NOMO-1 (cell line): ENCODE measurements around the gene GPX6.
"Not testable (repeated sequence)": the region's sequence is repeated elsewhere in the genome, so short reads cannot be mapped to it uniquely, and the experiment has no call there.

ENCODE experiments used
- DNase-seq, 2 experiments: peaks; one replicate each; lab custom pipeline; 2025; ENCODE audit not compliant: unreplicated experiment in 2 of 2; lab: John Stamatoyannopoulos, UW

Gene GPX6

DNA sequence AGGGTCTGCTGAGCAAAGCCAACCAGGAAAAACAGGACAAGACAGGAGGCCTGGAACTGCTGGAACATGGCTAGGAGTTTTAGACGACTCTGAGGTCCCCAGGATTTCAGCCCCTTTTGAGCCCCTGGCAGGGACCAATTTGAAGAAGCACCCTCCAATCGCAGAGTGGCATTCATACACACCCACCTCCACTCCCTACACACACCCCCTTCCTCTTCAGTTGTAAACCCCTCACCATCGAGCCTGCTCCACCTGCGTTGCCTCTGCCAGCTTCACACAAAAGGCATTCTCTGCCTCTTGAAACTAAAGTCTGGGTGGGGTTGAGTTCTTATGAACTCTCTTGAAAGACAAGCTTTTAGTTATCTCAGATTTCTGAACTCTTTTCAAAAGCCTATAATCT lies at the start of gene GPX6:
GPX6 (minus strand) TSS at position 118 of the 400 bp plus-strand sequence; CDS start at position 68, 50 bp downstream.
- DNase-seq = no peak

- no peak for DNase-seq
Observed at GRCh38 chr6:28563430-28564095, 48.0 kb upstream of the GPX6 start.

GRCh38 chr6:28558629-28559028 lies 43.0 kb upstream of the GPX6 start:
- no peak for DNase-seq

- DNase-seq = no peak
Observed at GRCh38 chr6:28555136-28555535, 39.5 kb upstream of the GPX6 start.

GRCh38 chr6:28553986-28554881 lies 38.6 kb upstream of the GPX6 start:
- DNase-seq = no peak

DNA sequence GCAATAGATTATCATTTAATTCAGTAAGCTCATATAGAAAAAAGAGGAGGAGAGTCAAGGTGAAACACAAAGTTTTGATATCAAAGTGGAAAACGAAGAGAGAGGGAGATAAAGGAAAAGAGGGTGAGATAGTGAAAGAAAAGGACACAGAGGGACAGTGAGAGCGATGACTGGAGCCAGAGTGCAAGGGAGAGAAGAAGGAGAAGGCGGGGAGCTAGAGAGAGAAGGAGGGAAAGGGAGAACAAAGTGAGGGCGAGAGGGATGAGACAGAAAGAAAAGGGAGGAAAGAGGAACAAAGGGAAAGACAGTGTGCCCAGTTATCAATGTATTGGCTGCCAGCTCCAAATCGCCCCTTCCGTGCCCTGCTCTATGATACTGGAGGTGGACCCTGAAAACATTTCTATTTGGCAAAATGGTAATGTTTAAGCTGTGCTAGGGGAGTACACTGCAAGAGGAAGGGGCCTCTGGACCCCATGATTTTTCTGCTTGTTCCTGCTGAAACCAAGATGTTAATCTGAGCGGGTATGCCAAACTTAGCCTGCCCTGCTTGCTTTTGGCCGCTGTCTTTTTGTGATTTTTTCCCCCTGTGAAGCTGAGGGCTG lies 37.9 kb upstream of the GPX6 start:
- DNase-seq = no peak

GRCh38 chr6:28551891-28552666 lies 36.5 kb upstream of the GPX6 start:
- no peak for DNase-seq

DNA sequence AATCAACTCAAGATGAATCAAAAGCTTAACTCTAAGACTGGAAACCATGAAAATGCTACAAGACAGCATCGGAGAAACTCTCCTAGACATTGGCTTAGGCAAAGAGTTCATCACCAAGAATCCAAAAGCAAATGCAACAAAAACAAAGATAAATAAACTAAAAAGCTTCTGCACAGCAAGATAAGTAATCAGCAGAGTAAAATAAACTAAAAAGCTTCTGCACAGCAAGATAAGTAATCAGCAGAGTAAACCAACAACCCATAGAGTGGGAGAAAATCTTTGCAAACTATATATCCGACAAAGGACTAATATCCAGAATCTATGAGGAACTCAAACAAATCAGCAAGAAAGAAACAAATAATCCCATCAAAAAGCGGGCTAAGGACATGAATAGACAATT lies 31.4 kb upstream of the GPX6 start:
- DNase-seq = not testable (repeated sequence)

GRCh38 chr6:28545955-28546354 lies 30.4 kb upstream of the GPX6 start:
- no peak for DNase-seq

GRCh38 chr6:28543651-28544610 lies 28.3 kb upstream of the GPX6 start:
- peak; percentile 33 to 44 for DNase-seq

DNA sequence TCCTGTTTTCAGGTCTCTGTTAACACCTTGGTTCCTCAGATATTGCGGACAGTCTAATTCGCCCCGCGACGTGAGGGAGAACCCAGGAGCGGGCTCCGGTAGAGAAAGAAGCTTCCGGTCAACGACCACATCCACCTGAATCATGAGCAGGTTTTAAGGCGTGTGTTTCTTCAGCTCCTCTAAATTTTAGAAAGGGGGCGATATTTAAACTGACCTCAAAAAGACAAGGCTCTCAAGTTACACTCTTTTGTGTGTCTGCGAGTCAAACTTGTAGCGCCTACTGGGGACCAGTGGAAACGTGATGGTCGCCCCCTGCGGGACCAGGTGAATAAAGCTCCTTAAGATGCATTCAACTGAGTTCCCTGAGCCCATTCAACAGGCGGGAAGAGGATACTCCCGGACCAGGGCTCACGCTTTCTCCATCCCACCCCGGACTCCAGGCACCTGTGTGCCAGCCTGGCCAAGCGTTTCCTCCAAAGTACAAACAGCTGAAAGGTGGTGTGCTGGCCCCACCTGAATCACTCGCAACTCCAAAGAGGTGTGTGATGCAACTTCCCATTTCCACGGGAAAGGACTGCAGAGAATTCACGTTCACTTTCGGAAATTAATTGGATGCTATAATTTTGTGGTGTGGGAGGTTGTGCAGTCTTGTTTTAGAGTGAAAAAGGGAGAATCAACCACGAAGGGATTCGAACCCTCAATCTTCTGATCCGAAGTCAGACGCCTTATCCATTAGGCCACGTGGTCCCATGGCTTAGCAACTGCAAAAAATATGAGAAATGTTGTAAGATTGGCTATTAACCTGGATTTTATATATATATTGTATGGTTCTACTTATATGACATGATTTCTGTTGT lies 27.1 kb upstream of the GPX6 start:
- peak; percentile 54 to 55 for DNase-seq

GRCh38 chr6:28541996-28542395 lies 26.4 kb upstream of the GPX6 start:
- DNase-seq = no peak

DNA sequence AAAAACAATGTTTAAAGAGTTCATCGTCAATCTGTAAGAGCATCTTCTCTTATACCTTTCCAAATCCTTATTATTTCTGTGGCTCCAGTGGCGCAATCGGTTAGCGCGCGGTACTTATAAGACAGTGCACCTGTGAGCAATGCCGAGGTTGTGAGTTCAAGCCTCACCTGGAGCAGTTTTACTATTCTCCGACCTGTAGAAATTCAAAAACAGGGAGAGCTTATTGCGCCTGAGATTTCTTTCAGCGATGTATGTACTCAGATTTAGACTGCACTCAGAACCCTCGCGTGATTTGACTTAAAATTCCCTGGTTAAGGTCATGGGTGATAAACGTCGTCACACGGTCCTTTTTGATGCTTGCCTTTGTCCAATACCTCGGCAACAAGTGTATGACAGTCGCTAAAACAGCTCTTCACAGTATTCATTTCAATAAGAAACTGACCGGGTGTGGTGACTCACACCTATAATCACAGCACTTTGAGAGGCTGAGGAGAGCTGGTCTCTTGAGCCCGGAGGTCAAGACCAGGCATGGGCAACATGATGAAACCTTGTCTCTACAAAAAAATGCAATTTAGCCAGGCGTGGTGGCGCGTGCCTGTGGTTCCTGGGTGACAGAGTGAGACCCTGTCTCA lies 22.0 kb upstream of the GPX6 start:
- DNase-seq = no peak

GRCh38 chr6:28537065-28537464 lies 21.5 kb upstream of the GPX6 start:
- no peak for DNase-seq

DNA sequence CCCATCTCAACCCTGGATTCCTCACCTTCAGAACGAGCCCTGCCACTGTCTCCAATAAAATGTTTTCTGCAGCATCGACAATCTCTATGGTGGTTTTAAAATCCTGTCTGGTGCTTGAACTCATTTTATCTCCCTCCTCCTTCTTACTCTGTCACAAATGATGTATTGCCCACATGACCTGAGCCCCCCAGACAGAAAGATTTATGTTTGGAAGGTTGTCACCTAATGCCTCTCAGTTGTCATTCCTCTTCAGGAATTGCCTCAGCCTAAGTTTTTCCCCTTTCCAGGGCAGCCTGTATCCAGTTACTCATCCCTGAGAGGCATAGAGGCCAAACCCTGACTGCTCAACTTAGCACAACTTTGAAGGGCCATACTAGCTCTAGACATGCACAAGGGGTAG lies 19.3 kb upstream of the GPX6 start:
- no peak for DNase-seq

- DNase-seq = no peak
Observed at GRCh38 chr6:28534306-28534705, 18.7 kb upstream of the GPX6 start.

DNA sequence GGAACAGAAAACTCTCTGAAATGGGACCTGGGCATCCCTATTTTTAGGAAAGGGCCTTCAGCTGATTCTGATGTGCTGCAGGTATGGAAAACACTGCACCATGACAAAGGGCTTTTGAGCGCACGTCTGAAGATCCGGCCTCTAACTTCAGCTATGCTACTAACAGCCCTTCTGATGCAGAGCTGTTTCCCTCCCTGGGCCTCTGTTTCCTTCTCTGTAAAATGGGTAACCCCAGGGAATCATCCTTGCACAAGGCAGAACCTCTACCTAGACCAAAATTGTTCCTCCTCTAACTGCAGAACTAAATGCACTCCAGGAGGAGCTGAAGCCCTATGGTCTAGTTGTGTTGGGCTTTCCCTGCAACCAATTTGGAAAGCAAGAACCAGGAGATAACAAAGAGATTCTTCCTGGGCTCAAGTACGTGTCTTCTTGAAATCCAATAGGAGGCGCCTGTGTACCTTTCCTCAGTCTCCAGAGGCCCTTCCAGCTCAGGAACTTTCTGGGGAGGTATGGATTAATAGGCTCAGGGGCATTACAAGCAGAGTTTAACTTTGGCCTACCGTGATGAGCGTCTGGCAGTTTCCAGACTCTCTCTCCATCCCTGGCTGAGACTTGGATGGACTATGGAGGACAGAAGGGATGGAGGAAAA lies 16.0 kb upstream of the GPX6 start:
- no peak for DNase-seq

DNA sequence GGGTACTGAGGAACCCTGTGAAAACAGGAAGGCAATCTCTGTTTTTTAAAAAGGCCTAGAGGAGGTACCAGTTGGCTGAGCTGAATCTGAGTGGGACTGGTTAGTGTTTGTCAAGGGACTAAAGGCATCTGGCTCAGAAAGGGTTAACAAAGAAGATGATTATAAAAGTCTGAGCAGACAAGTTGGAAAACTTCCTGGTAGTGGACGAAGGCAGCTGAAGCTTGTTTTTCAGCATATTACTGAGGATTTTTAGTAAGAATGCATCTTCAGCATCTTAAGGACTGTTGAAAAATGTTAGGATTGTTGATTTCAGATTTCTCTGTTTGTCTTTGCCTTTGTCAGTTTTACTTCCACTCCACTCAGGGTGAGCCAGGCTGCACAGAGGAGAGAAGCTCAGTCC lies 15.2 kb upstream of the GPX6 start:
- no peak for DNase-seq
